ELF-1 (cell line): ENCODE measurements around the gene TBP.
"Not testable (repeated sequence)": the region's sequence is repeated elsewhere in the genome, so short reads cannot be mapped to it uniquely, and the experiment has no call there.

Source experiments
- DNase-seq: peaks from one replicate; pipeline ENCODE4 v3.0.0-alpha.2; 2016; ENCODE audit warnings: low read depth, low spot score

Gene TBP

GRCh38 chr6:170554013-170554795 is at the start of gene TBP:
TSS of gene TBP (plus strand) at chr6:170554369. CDS start at chr6:170557030, 2,661 bp downstream.
- DNase-seq: peak; percentile 99

DNA sequence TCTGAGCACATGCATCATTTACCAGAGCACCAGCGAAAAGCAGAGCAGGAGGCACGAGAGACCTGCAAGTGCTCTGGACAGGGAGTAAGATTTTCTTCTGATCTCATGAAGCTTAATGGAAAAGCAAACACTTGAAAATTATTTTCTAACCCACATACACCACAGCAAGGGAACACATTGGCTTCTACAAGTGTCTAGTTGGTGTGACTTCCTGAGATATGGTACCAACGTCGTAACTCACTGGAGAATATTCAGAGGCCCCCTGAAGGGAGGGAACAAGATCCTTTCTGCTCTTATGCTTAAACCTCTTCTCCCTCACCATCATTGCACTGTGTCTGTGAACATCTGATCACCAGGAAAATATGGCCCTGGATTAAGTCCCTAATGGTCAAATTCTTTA is 49.7 kb upstream of the TBP start:
- DNase-seq: no peak

DNA sequence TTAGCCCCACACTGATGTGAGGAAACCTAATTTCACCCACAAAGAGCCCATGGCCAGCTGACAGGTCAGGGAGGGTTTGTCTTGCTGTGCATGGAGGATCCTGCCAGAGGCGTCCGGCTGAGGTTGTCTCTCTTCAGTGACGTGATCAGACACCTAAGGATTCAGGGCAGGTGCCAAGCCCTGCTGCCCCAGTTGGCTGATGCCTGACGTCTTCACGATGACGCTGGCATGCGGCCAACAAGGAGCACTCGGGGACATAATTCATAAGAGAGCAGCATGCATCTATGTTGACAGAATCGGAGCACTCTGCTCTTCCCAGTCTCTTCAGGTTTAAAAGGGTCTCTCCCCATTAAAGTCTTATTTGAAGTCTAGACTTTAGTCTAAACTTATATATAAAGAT is 48.9 kb upstream of the TBP start:
- DNase-seq: no peak

DNA sequence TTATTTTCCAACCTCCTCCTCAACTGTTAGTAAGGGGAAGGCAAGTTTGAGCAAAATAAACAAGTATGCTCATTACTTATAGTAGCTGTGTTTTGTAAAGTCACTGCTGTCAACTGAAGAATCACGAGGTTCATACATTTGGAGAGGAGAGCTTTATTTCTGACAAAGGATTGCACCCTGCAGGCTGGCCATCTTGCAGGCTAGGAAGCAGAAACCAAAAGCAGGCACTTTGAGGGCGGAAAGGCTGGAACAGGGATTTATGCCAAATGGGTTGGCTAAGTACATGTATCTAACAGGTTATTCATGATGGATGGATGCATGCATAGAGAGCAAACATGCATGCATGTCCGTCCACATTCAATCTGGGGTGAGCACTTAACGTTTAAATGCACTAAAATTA is 47.7 kb upstream of the TBP start:
- DNase-seq: no peak

- DNase-seq: not testable (repeated sequence)
Measured at GRCh38 chr6:170507728-170508127, 46.4 kb upstream of the TBP start.

- DNase-seq: not testable (repeated sequence)
Measured at GRCh38 chr6:170508275-170508674, 45.9 kb upstream of the TBP start.

GRCh38 chr6:170508892-170509722 is 45.1 kb upstream of the TBP start:
- DNase-seq: not testable (repeated sequence)

DNA sequence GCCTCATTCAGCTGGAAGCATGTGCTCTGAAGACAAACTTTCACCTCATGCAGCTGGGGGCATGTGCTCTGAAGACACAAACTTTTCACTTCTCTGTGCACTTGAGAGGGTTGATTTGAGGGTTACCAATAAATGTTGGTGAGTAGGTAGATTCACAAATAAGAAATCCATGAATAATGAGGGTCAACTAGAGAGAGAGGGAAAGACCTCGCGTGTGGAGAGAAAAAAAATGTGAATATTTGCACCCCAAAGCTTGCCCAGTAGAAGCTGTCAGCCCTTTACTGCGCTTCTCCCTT is 44.5 kb upstream of the TBP start:
- DNase-seq: no peak

DNA sequence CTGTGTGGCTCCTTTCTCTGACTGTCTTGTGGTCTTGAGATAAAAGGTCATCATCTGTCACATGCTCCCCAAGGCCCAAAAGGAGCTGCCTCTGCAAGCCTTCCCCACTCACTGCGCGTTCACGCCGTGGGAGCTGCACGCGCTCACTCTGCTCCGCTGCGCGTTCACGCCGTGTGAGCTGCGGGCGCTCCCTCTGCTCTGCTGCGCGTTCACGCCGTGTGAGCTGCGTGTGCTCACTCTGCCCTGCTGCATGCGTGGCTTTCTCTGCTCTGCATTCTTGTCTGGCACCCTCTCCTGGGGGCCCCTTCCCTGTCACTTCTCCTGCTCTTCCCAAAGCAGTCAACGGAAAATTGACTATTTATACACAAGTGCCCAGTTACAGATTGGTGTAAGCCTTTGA is 43.5 kb upstream of the TBP start:
- DNase-seq: no peak

- DNase-seq: no peak
Measured at GRCh38 chr6:170512249-170512648, 41.9 kb upstream of the TBP start.

DNA sequence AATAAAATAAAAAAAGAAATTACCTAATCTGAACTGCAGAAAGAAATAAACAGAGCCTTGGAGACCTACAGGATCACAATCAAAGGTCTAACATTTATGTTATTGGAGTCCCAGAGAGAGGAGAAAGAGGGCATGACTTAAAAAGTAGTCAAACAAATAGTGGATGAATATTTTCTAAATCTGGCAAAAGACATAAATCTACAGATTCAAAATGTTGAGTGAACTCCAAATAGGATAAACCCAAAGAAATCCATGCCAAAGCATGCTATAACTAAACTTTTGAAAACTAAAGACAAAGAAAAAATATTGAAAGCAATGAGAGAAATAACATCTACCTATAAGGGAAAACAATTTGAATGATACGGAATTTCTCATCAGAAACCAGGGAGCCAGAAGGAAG is 39.3 kb upstream of the TBP start:
- DNase-seq: no peak

DNA sequence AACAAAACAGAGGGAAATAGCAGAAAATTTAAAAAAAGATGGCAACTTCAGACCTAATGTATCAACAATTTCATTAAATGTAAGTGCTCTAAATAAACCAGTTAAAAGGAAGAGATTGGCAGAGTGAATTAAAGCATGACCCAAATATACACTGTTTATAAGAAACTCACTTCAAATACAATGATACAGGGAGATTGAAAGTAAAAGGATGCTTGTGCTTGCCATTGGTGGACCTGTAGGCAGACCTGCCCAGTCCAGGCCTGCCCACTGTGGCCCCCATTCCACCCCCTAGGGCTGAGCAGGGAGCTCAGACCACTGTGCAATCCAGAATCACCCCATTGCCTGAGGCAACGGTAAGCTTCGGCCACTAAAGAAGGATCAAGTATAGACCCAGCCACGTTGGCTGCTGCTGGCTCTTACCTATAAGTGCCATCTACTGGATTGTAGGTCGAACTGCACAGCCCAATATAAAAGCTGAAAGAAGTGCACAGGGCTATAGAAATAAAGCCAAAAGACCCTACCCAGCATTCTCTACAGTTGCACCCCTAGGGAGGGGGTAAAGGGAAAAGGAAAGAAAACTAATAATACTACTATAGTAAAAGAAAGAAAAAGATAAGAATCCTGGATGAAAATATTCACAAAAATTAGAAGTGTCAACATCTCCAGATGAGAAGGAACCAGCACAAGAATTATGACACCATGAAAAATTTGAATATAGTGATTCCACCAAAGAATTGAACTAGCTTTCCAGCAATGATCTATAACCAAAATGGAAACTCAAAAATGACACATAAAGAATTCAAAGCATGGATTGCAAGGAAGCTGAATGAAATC is 37.2 kb upstream of the TBP start:
- peak; percentile 85 for DNase-seq

- DNase-seq: peak; percentile 52
Measured at GRCh38 chr6:170522565-170523183, 31.5 kb upstream of the TBP start.

DNA sequence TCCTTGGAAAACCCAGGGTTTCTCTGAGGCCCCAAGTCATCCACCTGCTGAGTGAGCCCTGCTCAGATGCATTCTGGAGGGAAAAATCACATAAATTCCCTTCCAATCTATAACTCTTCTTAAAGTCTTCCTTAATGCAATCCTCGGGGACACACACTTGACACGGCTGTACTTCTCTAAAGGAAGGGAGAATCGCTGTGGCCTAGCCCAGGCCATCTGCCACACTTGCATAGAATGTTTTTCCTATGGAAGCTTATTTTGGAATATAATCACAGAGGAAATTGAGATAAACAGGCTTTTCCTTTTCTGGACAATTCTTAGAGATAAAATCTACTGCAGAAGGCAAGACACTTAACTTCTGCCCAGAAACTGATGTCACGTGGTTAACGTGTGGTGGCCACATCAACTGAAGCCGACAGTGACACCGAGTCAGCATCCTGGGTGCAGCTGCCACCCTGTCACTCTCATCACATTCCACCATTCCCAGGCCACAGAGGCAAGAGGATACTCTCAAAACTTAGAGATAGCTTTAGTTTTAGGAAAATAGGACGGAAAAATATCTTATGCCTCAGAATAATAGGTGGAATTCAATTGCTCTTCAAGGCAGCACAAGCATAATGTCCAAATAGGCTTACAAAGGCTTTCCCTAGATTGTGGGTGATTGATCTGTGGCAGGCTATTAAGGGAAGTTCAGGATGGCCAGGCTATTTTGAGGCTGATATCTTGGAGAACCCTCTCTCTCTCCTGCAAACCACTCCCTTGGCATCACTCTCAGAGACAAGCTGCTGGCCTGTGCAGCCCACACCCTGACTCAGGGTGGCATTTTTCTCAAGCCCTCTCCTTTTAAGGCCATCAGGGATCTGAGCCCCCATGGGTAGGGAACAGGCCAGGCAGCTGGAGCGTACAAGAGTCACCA is 30.7 kb upstream of the TBP start:
- DNase-seq: no peak

DNA sequence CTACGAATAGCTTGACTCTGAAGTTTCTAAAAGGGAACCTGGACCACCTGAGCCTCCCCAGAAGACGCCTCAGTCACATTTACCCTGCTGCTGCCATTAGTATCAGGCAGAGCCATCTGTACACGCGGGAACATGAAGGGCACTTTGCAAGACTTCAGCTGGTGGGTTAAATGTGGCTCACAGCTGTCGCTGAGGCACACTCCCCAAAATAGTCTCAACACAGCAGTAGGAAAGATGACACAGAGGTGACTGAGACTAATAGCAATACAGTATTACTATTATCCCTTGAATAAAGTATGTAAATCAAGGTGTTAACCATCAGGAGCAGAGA is 30.0 kb upstream of the TBP start:
- no peak for DNase-seq

- DNase-seq: no peak
Measured at GRCh38 chr6:170525795-170526194, 28.4 kb upstream of the TBP start.

GRCh38 chr6:170527995-170528394 is 26.2 kb upstream of the TBP start:
- not testable (repeated sequence) for DNase-seq

DNA sequence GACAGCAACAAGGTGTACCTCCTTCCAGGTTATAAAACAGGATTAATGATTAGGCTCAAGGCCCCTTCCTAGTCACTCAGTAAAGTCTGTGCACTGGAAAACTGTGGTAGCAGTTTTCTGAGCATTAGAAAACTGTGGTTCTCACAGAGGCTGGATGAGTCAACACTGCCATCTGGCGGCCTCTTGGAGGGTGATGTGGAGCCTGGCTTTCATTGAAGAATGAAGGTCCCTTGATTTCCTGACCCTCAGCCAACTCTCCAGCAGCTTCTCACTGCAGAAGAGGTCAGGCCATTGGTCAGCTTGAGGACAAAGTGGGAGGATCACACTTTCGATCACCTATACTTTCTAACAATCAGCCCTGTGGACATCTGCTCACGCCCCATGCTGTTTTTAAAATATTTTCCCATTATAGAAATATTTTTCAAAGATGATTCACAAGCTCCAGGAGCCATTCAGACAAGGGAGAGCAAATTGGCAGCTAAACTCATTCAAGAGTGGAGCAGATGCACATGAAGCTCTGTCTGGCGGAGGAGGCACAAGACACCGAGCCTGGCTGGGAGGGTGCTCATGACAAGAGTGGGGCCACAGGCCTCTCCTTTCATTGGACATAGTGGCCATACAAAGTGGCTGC is 24.2 kb upstream of the TBP start:
- DNase-seq: peak; percentile 86

GRCh38 chr6:170532867-170533488 is 21.2 kb upstream of the TBP start:
- no peak for DNase-seq

DNA sequence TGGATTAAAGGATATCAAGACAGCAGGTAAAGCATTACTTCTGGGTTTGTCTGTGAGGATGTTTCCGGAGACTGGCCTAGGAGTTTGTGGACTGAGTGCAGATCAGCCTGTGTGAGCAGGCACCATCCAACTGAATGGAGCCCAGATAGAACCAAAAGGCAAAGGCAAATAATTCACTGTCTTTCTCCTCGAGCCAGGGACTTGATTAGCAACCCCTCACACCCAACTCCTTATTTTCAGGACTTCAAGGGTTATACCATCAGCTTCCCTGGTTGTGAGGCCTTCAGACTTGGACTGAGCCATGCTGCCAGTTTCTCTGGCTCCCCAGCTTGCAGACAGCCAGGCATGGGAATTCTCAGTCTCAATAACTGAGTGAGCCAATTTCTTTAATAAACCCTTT is 20.4 kb upstream of the TBP start:
- no peak for DNase-seq
